ENCODE results near the gene GHR.

- TF ChIP-seq, protein P1, sequence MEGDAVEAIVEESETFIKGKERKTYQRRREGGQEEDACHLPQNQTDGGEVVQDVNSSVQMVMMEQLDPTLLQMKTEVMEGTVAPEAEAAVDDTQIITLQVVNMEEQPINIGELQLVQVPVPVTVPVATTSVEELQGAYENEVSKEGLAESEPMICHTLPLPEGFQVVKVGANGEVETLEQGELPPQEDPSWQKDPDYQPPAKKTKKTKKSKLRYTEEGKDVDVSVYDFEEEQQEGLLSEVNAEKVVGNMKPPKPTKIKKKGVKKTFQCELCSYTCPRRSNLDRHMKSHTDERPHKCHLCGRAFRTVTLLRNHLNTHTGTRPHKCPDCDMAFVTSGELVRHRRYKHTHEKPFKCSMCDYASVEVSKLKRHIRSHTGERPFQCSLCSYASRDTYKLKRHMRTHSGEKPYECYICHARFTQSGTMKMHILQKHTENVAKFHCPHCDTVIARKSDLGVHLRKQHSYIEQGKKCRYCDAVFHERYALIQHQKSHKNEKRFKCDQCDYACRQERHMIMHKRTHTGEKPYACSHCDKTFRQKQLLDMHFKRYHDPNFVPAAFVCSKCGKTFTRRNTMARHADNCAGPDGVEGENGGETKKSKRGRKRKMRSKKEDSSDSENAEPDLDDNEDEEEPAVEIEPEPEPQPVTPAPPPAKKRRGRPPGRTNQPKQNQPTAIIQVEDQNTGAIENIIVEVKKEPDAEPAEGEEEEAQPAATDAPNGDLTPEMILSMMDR (IDR thresholded peaks at IDR 0.05; ENCODE audit: extremely low read depth in 1 of 2, insufficient read depth in 1 of 2, low read depth in 1 of 2, low read length in 2 of 2) = no peak
- TF ChIP-seq POLR2A (IDR thresholded peaks at IDR 0.05; ENCODE audit: low read depth, low read length) (no peak), FOS (IDR thresholded peaks at IDR 0.05; ENCODE audit: borderline replicate concordance, insufficient read depth, low read length) (no peak)
Measured at GRCh38 chr5:42496397-42497156, 73.3 kb downstream of the GHR start.
